K562 (cell line): ENCODE measurements around the gene HAP1. TPM values are rescaled to one million over a fixed set of nuclear protein-coding genes. Genes with fewer than 3 reads are reported as not detected.

Source experiments
- ARHGAP35 ChIP-seq: fragments of 450-650 bp; IDR thresholded peaks from 2 replicates; pipeline ENCODE4 v1.6.1; 2018; ENCODE audit not compliant: partially characterized antibody
- ATF2 ChIP-seq: sonication (generic); formaldehyde crosslinking; IDR thresholded peaks from 2 replicates; pipeline ENCODE4 v1.8.1; 2022; ENCODE audit warnings: missing genetic modification reagents
- BACH1 ChIP-seq: fragments of 200-800 bp; sonication (Bioruptor generic); IDR thresholded peaks from 2 replicates; pipeline ENCODE4 v1.6.1; 2016; ENCODE audit warnings: missing genetic modification characterization, missing compliant biosample characterization
- CTCFL ChIP-seq: IDR thresholded peaks from 2 replicates; pipeline ENCODE4 v1.6.1; 2011; ENCODE audit warnings: borderline replicate concordance, low read depth, mild to moderate bottlenecking, moderate library complexity, low read length; ENCODE audit not compliant: insufficient read depth, poor library complexity, severe bottlenecking
- JUN ChIP-seq, 2 experiments: sonication (generic) in 1 of 2; formaldehyde crosslinking in 1 of 2; IDR thresholded peaks; 2 replicates each; pipeline versions ENCODE4 v1.6.1 to v1.8.0; 2012 to 2022; ENCODE audit warnings: borderline replicate concordance in 2 of 2, mild to moderate bottlenecking in 2 of 2, improper control_type of control experiment in 1 of 2, low read depth in 1 of 2, low read length in 1 of 2, missing genetic modification reagents in 1 of 2
- JUND ChIP-seq, 2 experiments: IDR thresholded peaks; 2 replicates in 1 of 2; 3 replicates in 1 of 2; pipeline ENCODE4 v1.6.1; 2011; ENCODE audit warnings: borderline replicate concordance in 2 of 2, low read depth in 2 of 2, low read length in 2 of 2, improper control_type of control experiment in 1 of 2, missing biosample characterization in 1 of 2, missing genetic modification characterization in 1 of 2, missing genetic modification reagents in 1 of 2
- MAZ ChIP-seq, 2 experiments: fragments of 450-650 bp in 1 of 2; sonication (generic) in 1 of 2; formaldehyde crosslinking; IDR thresholded peaks in 1 of 2; conservative IDR thresholded peaks in 1 of 2; 2 replicates each; pipeline versions ENCODE4 v1.4.0 to v1.5.0; 2020; ENCODE audit warnings: mild to moderate bottlenecking in 1 of 2, missing genetic modification reagents in 1 of 2
- MYC ChIP-seq, 2 experiments: fragments of 250-450 bp in 1 of 2; sonication (Bioruptor Pico) in 1 of 2; IDR thresholded peaks; 2 replicates each; pipeline versions ENCODE4 v1.5.1 to v1.6.1; 2012 to 2021; ENCODE audit warnings: low read depth in 2 of 2, borderline replicate concordance in 1 of 2, improper control_type of control experiment in 1 of 2, low read length in 1 of 2, mild to moderate bottlenecking in 1 of 2, moderate library complexity in 1 of 2
- MYNN ChIP-seq, 2 experiments: sonication (generic); formaldehyde crosslinking in 1 of 2; IDR thresholded peaks; 2 replicates each; pipeline versions ENCODE4 v1.5.0 to v1.6.1; 2016 to 2020; ENCODE audit warnings: antibody characterized with exemption in 1 of 2, missing genetic modification reagents in 1 of 2
- NFRKB ChIP-seq: fragments of 450-650 bp; IDR thresholded peaks from 2 replicates; pipeline ENCODE4 v1.6.1; 2016; ENCODE audit warnings: low read depth
- TFAP4 ChIP-seq: sonication (generic); formaldehyde crosslinking; IDR thresholded peaks from 2 replicates; pipeline ENCODE4 v1.8.0; 2022; ENCODE audit warnings: missing genetic modification reagents, mild to moderate bottlenecking, moderate library complexity, borderline replicate concordance
- TSHZ1 ChIP-seq: fragments of 250-450 bp; sonication (Bioruptor Pico); IDR thresholded peaks from 2 replicates; pipeline ENCODE4 v1.4.0; 2020; ENCODE audit warnings: mild to moderate bottlenecking, moderate library complexity
- ZBTB8A ChIP-seq: fragments of 450-650 bp; IDR thresholded peaks from 2 replicates; pipeline ENCODE4 v1.6.1; 2018; ENCODE audit warnings: mild to moderate bottlenecking, moderate library complexity; ENCODE audit not compliant: partially characterized antibody
- ZNF121 ChIP-seq: sonication (generic); formaldehyde crosslinking; conservative IDR thresholded peaks from 2 replicates; pipeline ENCODE4 v1.8.0; 2022; ENCODE audit warnings: missing genetic modification reagents
- ZNF197 ChIP-seq: fragments of 200-800 bp; sonication (Bioruptor generic); IDR thresholded peaks from 2 replicates; pipeline ENCODE4 v1.6.1; 2016; ENCODE audit warnings: low read depth, missing genetic modification characterization, missing compliant biosample characterization
- polyA plus RNA-seq, 8 experiments: library from polyadenylated mRNA; depleted of rRNA in 4 of 8; stranded (reverse) in 5 of 8; unstranded in 3 of 8; fragments of >200 nt; fragmentation: Nextera tagmentation in 2 of 8; fragmentation: Illumina TruSeq in 1 of 8; extraction: Ambion mirVana in 2 of 8; extraction: Trizol in 1 of 8; gene quantifications; 2 replicates each; pipeline versions ENCODE4 v1.2.1 to v1.2.3, GENCODE V29; 2011 to 2014; ENCODE audit warnings: inconsistent platforms in 1 of 8, missing spikeins in 1 of 8
- total RNA-seq, 7 experiments: library from RNA; depleted of rRNA in 6 of 7; stranded (reverse); fragments of >200 nt in 6 of 7; fragmentation: Illumina TruSeq in 2 of 7; extraction: Trizol in 2 of 7; gene quantifications; 2 replicates each; pipeline versions ENCODE4 v1.2.1 to v1.2.3, GENCODE V29; 2011 to 2021; ENCODE audit warnings: low replicate concordance in 1 of 7

The HAP1 gene
- total and polyA plus RNA-seq, 9 of the 15 experiments (the other 6 are each of a cell fraction or from before 2014, with no cell fraction given), result under 0.01 to 0.09 (median 0.04) TPM; not detected in 6

DNA sequence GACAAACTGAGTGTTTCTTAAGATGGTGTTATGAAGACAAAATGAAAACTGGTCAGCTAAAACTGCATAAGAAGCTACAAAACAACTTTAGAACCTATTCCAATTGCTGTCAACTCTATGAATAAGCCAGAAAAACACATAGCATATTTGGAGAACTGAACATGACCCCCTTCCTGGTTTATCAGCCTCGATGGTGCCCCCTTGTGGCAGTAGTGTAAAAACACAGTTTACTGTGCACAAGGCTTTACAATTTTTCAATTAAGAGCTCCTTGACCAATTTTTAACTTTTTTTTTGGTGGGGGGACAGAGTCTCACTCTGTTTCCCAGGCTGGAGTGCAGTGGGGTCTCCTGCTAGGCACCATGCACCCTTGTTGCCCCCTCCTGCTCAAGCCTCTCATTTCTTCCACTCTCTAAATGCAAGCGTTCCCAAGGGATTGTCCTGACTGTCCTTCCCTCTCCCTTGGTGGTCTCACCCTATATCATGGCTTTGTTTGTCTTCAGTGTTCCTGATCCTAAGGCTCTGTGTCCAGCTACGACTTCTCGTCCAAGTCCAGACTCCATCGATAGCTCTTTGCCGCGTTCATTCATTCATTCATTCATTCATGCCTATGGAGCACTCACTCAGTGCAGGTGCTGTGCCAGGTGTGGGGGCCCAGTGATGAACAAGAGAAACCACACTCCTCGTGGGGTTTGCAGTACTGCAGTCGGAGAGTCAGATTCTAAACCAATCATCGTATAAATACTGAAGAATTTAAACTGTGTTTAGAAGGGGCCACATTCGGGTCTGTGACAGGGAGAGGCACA lies 38.3 kb downstream of the HAP1 start (continued):
- TF ChIP-seq BACH1 (tag) (0 out of 2 replicates have a peak, but pooled peaks have one; percentile 52), TSHZ1 (CRISPR knock-in tag) (no peak), ZNF197 (CRISPR knock-in tag) (no peak), TFAP4 (no peak), CTCFL (peak; percentile 28), JUN (IDR thresholded peaks at IDR 0.05; ENCODE audit: borderline replicate concordance, low read depth, low read length) (no peak), JUN (CRISPR knock-in tag; IDR thresholded peaks at IDR 0.05; ENCODE audit: borderline replicate concordance) (no peak), ZNF121 (CRISPR knock-in tag) (no peak), JUND (IDR thresholded peaks at IDR 0.05; ENCODE audit: borderline replicate concordance, low read depth, low read length) (peak; percentile 26; the same call in 1 of the 2 replicates), JUND (tag; IDR thresholded peaks at IDR 0.05; ENCODE audit: borderline replicate concordance, low read depth, low read length) (no peak), ZBTB8A (no peak), MAZ (CRISPR knock-in tag; conservative IDR thresholded peaks at IDR 0.05 in 1 of 2, IDR thresholded peaks at IDR 0.05 in 1 of 2) (peak in 1 of 2 experiments; percentile 48; a peak in 1 of 4 replicates), ATF2 (CRISPR knock-in tag) (no peak), MYNN (IDR thresholded peaks at IDR 0.05) (peak; percentile 86), MYNN (CRISPR knock-in tag; IDR thresholded peaks at IDR 0.05) (no peak), NFRKB (no peak), ARHGAP35 (no peak), MYC (IDR thresholded peaks at IDR 0.05; ENCODE audit: low read depth, low read length) (peak; percentile 28; the same call in 1 of the 2 replicates), MYC (CRISPR knock-in tag; IDR thresholded peaks at IDR 0.05; ENCODE audit: borderline replicate concordance, low read depth) (no peak)
